Activated naive CD8-positive, alpha-beta T cell treated with anti-CD3 and anti-CD28 coated beads, Interleukin-2, amount 10 ng/mL, durations not matched to agents 7 days and 5 days (primary cell): ENCODE data around the gene ZBTB9. TPM values are rescaled to one million over a fixed set of nuclear protein-coding genes. Genes with fewer than 3 reads are reported as not detected.
A peak's percentile ranks its signal among the peaks of the same experiment; 100 is the strongest.

Experiments
- ATAC-seq: fragments of 150-1000 bp; cut with Tn5 transposase; one replicate; pipeline ENCODE4 v1.10.0; 2021; ENCODE audit warnings: low read depth, moderate library complexity
- POLR2A ChIA-PET: fragments of 350-600 bp; sonication (Branson Sonifier 250); formaldehyde crosslinking; loops from one replicate; lab custom pipeline; 2021; ENCODE audit warnings: antibody characterized with exemption; lab: Charles Lee
- DNase-seq: peaks from one replicate; pipeline ENCODE4 v3.0.0; 2021
- H3K27ac Mint-ChIP-seq: one replicate; pipeline ENCODE4 v1.8.0; 2022; ENCODE audit warnings: mild to moderate bottlenecking, mixed read lengths
- H3K27me3 Mint-ChIP-seq: one replicate; pipeline ENCODE4 v1.8.0; 2022; ENCODE audit warnings: mild to moderate bottlenecking, moderate library complexity, mixed read lengths
- H3K36me3 Mint-ChIP-seq: one replicate; pipeline ENCODE4 v1.8.0; 2021; ENCODE audit warnings: mild to moderate bottlenecking, mixed read lengths
- H3K4me1 Mint-ChIP-seq: one replicate; pipeline ENCODE4 v1.8.0; 2021; ENCODE audit warnings: mixed read lengths
- H3K4me3 Mint-ChIP-seq: one replicate; pipeline ENCODE4 v1.8.0; 2022; ENCODE audit warnings: mild to moderate bottlenecking, moderate library complexity, mixed read lengths
- H3K9me3 Mint-ChIP-seq: one replicate; pipeline ENCODE4 v1.8.0; 2021; ENCODE audit warnings: mixed read lengths
- total RNA-seq, 2 experiments: library from RNA; stranded (reverse); gene quantifications; one replicate each; pipeline ENCODE4 v1.2.3, GENCODE V29; 2021

Gene ZBTB9
- total RNA-seq, 2 experiments from 2014 or later, result 9.1 to 9.8 TPM

DNA sequence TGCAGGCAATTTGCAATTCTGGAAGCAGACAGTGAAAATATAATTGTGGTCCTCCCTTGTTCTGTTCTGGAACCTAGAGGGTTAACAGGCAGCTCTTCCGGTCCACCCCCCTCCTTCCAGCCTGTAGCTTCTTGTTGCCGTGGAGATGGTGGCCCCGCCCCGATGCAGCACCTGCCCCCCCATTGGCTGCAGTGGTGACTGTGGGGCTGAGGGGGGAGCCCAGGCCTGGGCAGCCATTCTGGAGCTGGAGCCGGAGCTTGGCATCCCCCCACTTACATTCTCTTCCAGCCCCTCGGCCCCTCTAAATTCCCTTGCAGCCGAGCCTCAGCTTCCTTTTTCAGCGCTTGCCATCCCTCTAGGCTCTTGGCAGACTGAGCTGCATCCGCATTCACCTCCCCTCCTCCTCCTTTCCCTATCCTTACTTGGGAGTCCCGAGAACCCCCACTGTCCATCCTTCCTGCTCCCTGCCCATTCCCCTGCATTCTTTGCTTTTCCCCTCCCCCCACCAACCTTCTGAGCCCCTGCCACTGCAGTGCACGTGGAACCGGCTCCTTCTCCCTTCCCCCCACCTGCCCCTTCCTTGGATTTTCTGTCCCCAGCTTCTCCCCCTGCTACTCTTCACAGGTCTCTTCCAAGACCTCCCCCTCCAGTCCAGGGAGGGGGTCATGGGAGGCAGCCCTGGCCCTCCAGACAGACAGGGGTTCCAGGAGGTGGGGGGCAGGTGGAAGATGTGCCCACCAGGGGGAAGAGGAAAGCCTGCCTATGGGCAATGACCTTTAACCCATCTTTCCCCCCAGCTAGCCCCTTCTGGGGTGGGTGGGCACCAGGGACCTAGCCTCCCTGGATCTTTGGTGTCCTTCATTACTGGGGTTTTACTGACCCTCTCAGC, 23.1 kb upstream of the ZBTB9 start:
- Mint-ChIP-seq H3K27ac (peak overlapping the region; percentile 87), H3K27me3 (no peaks in the 10 kb centered on the region), H3K9me3 (no peaks in the 10 kb centered on the region), H3K4me1 (peaks cover 58% of the 10 kb centered on the region), H3K4me3 (peak overlapping the region; percentile 86), H3K36me3 (peaks cover 13% of the 10 kb centered on the region)
- ATAC-seq (peak; percentile 67), DNase-seq (peak; percentile 88)
- POLR2A ChIA-PET, result interaction anchor here (0.6 to 2.8 kb wide), 22 partner anchors 10 to 459 kb away, joined by 3 to 28 read pairs (median 5); partner anchors contain the start of genes B3GALT4, BAK1, CUTA and ITPR3

DNA sequence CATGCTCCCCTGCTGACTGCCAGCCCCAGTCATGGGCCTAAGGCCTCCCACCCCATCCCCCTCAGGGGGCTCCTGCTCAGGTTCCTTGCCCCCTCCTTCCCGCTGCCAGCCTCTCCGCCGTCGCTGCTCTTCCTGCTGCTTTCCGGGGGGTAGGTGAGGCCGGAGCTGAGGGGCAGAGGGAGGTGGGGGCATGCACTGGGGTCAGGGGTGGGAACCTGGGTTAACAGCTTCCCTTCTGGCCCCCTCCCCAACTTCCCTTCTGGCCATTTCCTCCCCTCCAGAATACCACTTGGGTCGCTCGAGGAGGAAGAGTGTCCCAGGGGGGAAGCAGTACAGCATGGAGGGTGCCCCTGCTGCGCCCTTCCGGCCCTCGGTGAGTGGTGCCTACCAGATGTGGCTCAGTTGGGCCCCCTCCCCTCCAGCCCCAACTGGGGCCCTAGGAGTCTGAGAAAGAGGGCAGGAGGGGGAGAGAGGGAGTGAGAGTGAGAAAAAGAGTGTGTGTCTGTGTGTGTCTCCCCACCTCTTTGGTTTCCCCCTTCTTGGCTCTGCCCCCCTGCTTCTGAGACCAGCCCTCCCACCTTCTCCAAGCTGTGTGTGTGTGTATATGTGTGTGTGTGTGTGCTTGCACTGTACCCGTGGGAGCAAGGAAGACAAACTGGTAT, 22.4 kb upstream of the ZBTB9 start:
- DNase-seq, result no peak
- Mint-ChIP-seq H3K4me3 (peak overlapping the region; percentile 86), H3K9me3 (no peaks in the 10 kb centered on the region), H3K27me3 (no peaks in the 10 kb centered on the region), H3K4me1 (peaks cover 53% of the 10 kb centered on the region), H3K27ac (peak overlapping the region; percentile 87), H3K36me3 (peaks cover 13% of the 10 kb centered on the region)
- peak; percentile 13 for ATAC-seq
- POLR2A ChIA-PET, result interaction anchor here (0.6 to 2.7 kb wide), 6 partner anchors 21 to 263 kb away, joined by 4 to 15 read pairs (median 6); partner anchors contain the start of genes B3GALT4, PHF1 and ZBTB9

DNA sequence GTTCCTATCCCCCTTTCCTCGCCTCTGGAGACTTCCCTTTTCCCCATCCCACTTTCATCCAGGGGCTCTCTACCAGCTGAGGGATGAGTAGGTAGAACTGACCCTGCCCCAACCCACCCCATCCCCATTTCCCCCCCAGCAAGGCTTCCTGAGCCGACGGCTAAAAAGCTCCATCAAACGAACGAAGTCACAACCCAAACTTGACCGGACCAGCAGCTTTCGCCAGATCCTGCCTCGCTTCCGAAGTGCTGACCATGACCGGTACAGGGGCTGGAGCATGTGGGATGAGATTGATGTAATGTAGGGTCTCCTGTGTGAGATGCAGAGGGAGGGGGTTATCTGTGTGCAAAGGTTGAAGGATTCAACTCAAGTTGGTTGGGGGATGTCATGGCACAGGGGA, 21.8 kb upstream of the ZBTB9 start:
- Mint-ChIP-seq H3K4me1 (peaks cover 48% of the 10 kb centered on the region), H3K4me3 (peak overlapping the region; percentile 86)
- POLR2A ChIA-PET, result interaction anchor here (2.7 kb wide), 1 partner anchor 22 kb away, joined by 13 read pairs; the partner anchor contains the start of gene PHF1

DNA sequence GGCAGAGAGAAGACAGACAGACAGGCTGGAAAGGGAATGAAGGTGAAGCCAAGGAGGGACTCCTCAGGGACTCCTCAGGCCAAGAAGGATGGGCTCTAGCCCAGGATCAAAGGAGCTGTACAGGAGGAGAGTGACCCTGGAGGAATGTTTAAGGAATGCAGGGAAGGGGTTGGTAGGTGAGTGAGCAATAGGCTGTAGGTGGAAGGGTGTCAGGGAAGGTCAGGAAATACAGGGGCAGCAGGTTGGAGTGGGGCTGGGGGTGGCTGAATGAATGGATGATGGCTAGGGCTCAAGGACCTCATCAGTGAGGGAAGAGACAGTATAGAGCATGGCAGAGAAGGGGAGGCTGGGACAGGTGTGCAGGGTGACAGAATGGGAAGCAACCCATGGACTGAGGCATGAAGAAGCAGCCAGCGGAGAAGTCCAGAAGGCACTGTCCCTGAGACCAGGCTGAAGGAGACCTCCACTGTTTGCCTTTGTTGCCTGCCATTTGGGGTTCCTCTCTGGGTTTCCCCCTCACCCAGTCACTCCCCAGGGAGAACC, 21.3 kb upstream of the ZBTB9 start:
- peaks cover 17% of the 10 kb centered on the region for H3K36me3 Mint-ChIP-seq
- peak overlapping the region; percentile 86 for H3K4me3 Mint-ChIP-seq
- H3K4me1 Mint-ChIP-seq, result peaks cover 48% of the 10 kb centered on the region
- ATAC-seq, result no peak
- no peak for DNase-seq
- H3K9me3 Mint-ChIP-seq, result no peaks in the 10 kb centered on the region
- no peaks in the 10 kb centered on the region for H3K27me3 Mint-ChIP-seq
- POLR2A ChIA-PET, result interaction anchor here (0.8 kb wide), 1 partner anchor 21 kb away, joined by 5 read pairs; the partner anchor contains the start of gene ZBTB9
- H3K27ac Mint-ChIP-seq, result peak overlapping the region; percentile 28

More for the DNA sequence above, 21.8 kb upstream of the ZBTB9 start:
- Mint-ChIP-seq H3K27me3 (no peaks in the 10 kb centered on the region), H3K9me3 (no peaks in the 10 kb centered on the region), H3K27ac (peak overlapping the region; percentile 87), H3K36me3 (peaks cover 16% of the 10 kb centered on the region)
- no peak for ATAC-seq
- DNase-seq, result no peak

DNA sequence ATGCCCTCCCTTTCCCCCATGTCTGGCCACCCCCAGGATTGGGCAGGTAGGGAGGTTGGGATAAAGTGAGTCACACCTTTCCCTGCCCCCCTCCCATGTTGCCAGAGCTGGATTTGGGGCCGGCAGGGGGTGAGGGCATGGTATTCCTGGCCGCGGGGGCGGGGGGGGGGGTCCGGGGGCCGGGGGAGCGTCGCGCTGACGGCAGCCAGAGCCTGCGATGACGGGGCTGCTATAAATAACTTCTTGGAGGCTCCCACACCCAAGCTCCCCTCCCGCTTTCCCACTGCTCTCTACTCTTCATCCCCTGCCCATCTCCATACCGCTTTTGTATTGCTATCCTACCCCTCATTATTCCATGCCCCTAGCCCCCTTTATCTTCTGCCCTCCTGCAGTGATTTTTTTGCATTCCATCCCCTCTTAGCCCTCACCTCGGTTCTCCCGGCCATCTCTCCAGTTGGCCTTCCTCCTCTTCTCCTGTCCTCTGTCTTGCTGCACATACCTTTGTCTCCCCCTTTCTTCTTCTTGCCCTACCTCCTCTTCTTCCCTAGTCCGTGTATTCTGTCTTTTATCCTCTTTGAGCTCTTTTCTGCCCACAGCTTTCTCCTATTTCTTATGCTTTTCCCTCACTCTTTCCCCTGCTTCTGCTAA, 20.7 kb upstream of the ZBTB9 start:
- no peak for DNase-seq
- POLR2A ChIA-PET, result interaction anchor here (0.6 to 0.8 kb wide), 2 partner anchors 20 to 127 kb away, joined by 3 to 5 read pairs; partner anchors contain the start of gene ZBTB9
- Mint-ChIP-seq H3K9me3 (no peaks in the 10 kb centered on the region), H3K4me3 (no peak overlapping the region), H3K27ac (no peak overlapping the region), H3K4me1 (peaks cover 43% of the 10 kb centered on the region), H3K27me3 (no peaks in the 10 kb centered on the region), H3K36me3 (peaks cover 23% of the 10 kb centered on the region)
- ATAC-seq, result no peak

DNA sequence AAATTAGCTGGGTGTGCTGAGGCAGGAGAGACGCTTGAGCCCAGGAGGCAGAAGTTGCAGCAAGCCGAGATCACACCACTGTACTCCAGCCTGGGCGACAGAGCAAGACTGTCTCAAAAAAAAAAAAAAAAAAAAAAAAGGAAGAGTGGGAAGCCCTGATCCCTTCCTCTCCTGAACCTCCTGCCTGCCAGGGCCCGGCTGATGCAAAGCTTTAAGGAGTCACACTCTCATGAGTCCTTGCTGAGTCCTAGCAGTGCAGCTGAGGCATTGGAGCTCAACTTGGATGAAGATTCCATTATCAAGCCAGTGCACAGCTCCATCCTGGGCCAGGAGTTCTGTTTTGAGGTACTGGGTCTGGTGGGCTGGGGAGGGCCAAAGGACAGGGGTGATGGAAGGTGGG, 19.4 kb upstream of the ZBTB9 start:
- no peak overlapping the region for H3K4me3 Mint-ChIP-seq
- DNase-seq, result no peak
- no peak for ATAC-seq
- H3K27ac Mint-ChIP-seq, result no peak overlapping the region
- H3K36me3 Mint-ChIP-seq, result peaks cover 26% of the 10 kb centered on the region
- H3K9me3 Mint-ChIP-seq, result no peaks in the 10 kb centered on the region
- H3K27me3 Mint-ChIP-seq, result no peaks in the 10 kb centered on the region
- POLR2A ChIA-PET, result interaction anchor here (1.3 kb wide), 1 partner anchor 19 kb away, joined by 5 read pairs; the partner anchor contains the start of gene ZBTB9
- H3K4me1 Mint-ChIP-seq, result peaks cover 32% of the 10 kb centered on the region

DNA sequence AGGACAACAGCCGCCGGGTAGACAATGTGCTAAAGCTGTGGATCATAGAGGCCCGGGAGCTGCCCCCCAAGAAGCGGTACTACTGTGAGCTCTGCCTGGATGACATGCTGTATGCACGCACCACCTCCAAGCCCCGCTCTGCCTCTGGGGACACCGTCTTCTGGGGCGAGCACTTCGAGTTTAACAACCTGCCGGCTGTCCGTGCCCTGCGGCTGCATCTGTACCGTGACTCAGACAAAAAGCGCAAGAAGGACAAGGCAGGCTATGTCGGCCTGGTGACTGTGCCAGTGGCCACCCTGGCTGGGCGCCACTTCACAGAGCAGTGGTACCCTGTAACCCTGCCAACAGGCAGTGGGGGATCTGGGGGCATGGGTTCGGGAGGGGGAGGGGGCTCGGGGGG, 16.7 kb upstream of the ZBTB9 start:
- no peak for DNase-seq
- H3K4me3 Mint-ChIP-seq, result no peak overlapping the region
- ATAC-seq, result no peak
- POLR2A ChIA-PET, result no interaction called here
- no peaks in the 10 kb centered on the region for H3K9me3 Mint-ChIP-seq
- peaks cover 14% of the 10 kb centered on the region for H3K4me1 Mint-ChIP-seq
- no peaks in the 10 kb centered on the region for H3K27me3 Mint-ChIP-seq
- H3K27ac Mint-ChIP-seq, result no peak overlapping the region
- H3K36me3 Mint-ChIP-seq, result peaks cover 27% of the 10 kb centered on the region

DNA sequence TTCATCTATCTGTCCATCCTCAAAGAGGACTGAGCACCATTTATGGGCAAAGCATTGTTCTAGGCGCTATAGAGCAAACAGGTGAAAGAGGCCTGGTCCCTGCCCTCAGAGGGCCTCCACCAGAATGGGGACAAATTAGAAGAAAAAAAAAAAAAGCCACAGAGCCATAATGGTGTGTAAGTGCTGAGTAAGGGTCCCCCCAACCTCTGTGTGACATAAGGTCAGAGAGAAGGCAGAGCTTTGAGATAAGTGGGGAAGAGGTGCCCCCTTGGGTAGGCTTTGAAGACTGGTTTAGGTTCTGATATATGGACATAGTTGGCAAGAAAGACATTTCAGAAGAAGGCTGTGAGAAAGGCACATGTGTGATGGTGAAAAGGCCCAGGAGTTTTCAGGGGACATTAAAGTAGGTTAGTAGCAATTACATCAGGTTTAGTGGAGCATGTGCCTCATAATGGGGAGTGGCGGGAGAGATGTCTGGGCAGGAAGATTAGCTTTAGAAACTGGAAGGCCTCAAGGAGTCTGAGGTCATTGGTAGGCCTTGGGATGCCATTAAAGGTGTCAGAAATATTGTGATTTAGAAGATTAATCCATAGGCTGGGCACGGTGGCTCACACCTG, 15.3 kb upstream of the ZBTB9 start:
- Mint-ChIP-seq H3K36me3 (peaks cover 23% of the 10 kb centered on the region), H3K27me3 (no peaks in the 10 kb centered on the region), H3K4me3 (no peak overlapping the region), H3K27ac (peak overlapping the region; percentile 26), H3K9me3 (no peaks in the 10 kb centered on the region), H3K4me1 (peaks cover 7% of the 10 kb centered on the region)
- POLR2A ChIA-PET, result interaction anchor here (2.9 kb wide), 1 partner anchor 8 kb away, joined by 8 read pairs; no protein-coding TSS in a partner anchor
- ATAC-seq (no peak), DNase-seq (no peak)

DNA sequence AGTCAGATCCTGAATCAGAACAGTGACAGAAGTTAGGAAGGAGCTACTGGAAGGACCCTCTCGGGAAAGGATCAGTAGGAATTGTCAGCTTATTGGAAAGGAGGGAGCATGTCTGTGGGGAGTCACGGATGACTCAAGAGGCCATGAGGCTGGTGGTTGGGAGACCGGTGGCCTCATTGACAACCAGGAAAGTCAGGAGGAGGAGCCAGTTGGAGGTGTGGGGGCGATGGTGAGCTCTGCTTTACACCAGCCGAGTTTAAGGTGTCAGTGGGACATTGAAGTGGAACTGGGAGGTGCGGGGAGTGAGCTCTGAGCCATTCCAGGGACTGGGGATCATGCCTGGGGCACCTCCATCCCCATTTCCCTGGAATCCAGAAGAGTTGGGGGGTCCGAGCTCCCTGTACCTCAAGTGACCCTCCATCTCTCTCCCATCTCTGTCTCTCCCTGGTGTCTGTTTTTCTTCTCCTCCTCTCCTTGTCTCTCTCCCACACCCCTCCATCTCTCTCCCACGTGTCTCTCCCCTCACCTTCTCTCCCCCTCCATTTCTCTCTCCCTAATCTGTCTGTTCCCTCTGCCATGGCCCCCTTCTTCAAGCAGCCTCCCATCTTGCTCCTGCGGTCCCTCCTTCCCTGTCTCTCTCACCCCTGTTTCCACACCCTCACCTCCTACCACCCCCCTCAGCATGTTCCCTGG, 14.3 kb upstream of the ZBTB9 start:
- Mint-ChIP-seq H3K27me3 (no peaks in the 10 kb centered on the region), H3K4me3 (no peak overlapping the region), H3K9me3 (no peaks in the 10 kb centered on the region), H3K4me1 (peaks cover 7% of the 10 kb centered on the region), H3K36me3 (peaks cover 22% of the 10 kb centered on the region), H3K27ac (no peak overlapping the region)
- DNase-seq (no peak), ATAC-seq (no peak)
- POLR2A ChIA-PET, result interaction anchor here (2.9 kb wide), 1 partner anchor 9 kb away, joined by 8 read pairs; no protein-coding TSS in a partner anchor

DNA sequence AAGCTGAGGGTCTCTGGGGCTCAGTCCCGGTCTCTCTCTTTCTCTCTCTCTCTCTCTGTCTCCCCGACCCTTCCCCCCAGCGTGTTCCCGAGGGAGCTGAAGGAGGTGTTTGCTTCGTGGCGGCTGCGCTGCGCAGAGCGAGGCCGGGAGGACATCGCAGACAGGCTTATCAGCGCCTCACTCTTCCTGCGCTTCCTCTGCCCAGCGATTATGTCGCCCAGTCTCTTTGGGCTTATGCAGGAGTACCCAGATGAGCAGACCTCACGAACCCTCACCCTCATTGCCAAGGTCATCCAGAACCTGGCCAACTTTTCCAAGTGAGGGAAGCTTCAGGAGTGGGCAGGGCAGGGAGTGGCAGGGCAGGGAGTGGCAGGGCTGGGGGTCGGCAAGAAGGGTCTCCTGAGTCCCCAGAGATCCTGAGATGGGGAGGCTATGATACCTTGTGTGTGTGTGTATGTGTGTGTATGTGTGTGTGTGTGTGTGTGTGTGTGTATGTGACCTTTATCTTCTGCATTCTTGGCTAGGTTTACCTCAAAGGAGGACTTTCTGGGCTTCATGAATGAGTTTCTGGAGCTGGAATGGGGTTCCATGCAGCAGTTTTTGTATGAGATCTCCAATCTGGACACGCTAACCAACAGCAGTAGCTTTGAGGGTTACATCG, 13.6 kb upstream of the ZBTB9 start:
- no peak for DNase-seq
- Mint-ChIP-seq H3K4me1 (peaks cover 7% of the 10 kb centered on the region), H3K27me3 (no peaks in the 10 kb centered on the region), H3K4me3 (no peak overlapping the region), H3K27ac (no peak overlapping the region), H3K36me3 (peaks cover 20% of the 10 kb centered on the region), H3K9me3 (no peaks in the 10 kb centered on the region)
- POLR2A ChIA-PET, result interaction anchor here (2.9 kb wide), 1 partner anchor 10 kb away, joined by 8 read pairs; no protein-coding TSS in a partner anchor
- no peak for ATAC-seq

DNA sequence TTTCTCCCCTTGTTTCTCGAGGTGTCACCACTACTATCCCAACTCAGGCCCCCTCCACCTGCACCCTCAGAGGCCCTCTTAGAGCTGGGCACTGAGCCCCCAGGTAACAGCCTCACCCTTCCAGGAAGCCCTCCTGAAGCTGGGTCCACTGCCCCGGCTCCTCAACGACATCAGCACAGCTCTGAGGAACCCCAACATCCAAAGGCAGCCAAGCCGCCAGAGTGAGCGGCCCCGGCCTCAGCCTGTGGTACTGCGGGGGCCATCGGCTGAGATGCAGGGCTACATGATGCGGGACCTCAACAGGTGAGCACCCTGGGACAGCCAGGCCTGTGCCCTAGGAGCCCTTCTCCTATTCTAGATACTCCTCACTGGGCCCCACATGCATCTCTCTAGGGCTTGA, 12.9 kb upstream of the ZBTB9 start:
- H3K27me3 Mint-ChIP-seq, result no peaks in the 10 kb centered on the region
- no peaks in the 10 kb centered on the region for H3K9me3 Mint-ChIP-seq
- ATAC-seq, result no peak
- H3K27ac Mint-ChIP-seq, result no peak overlapping the region
- POLR2A ChIA-PET, result interaction anchor here (2.9 kb wide), 1 partner anchor 11 kb away, joined by 8 read pairs; no protein-coding TSS in a partner anchor
- H3K4me1 Mint-ChIP-seq, result peaks cover 7% of the 10 kb centered on the region
- peaks cover 23% of the 10 kb centered on the region for H3K36me3 Mint-ChIP-seq
- no peak overlapping the region for H3K4me3 Mint-ChIP-seq
- DNase-seq, result no peak
